IMR-90 (cell line): ENCODE data around the gene TIMM17B. TPM values are rescaled to one million over a fixed set of nuclear protein-coding genes. Genes with fewer than 3 reads are reported as not detected.

ENCODE experiments used
- ATAC-seq: fragments of 200-7000 bp; cut with Tn5 transposase; 2 replicates; pipeline ENCODE4 v1.9.1; 2020; ENCODE audit warnings: low read depth, mild to moderate bottlenecking, moderate library complexity
- BruUV-seq: library from RNA; stranded (reverse); fragments of 400-500 nt; replicated peaks from 2 replicates; lab custom pipeline; 2021; lab: Mats Ljungman, UMichigan
- CTCF ChIA-PET: fragments of 300-600 bp; formaldehyde crosslinking; extraction: SDS; loops from one replicate; lab custom pipeline; 2021; ENCODE audit warnings: antibody characterized with exemption; lab: Yijun Ruan, JAX
- POLR2A ChIA-PET: fragments of 300-600 bp; sonication (Branson Sonifier 250); formaldehyde crosslinking; loops from one replicate; lab custom pipeline; 2022; ENCODE audit warnings: antibody characterized with exemption; ENCODE audit not compliant: unreplicated experiment; lab: Charles Lee
- DNase-seq: peaks from one replicate; pipeline ENCODE4 v3.0.0; 2013
- H2AFZ ChIP-seq: replicated peaks from 2 replicates; pipeline ENCODE3; 2013; ENCODE audit warnings: low read length, mild to moderate bottlenecking; ENCODE audit not compliant: poor library complexity
- H2AK5ac ChIP-seq: 2 replicates; pipeline ENCODE4 v1.6.1; 2013; ENCODE audit warnings: low read depth, low read length, inconsistent platforms
- H2AK9ac ChIP-seq: replicated peaks from 2 replicates; pipeline ENCODE3; 2013; ENCODE audit warnings: mild to moderate bottlenecking, low read depth, low read length, moderate library complexity; ENCODE audit not compliant: poor library complexity
- H2BK120ac ChIP-seq: 2 replicates; pipeline ENCODE4 v1.6.1; 2013; ENCODE audit warnings: low read depth, low read length, inconsistent platforms
- H2BK15ac ChIP-seq: 3 replicates; pipeline ENCODE4 v1.6.1; 2013; ENCODE audit warnings: low read depth, low read length, inconsistent platforms
- H2BK20ac ChIP-seq: 2 replicates; pipeline ENCODE4 v1.6.1; 2013; ENCODE audit warnings: low read depth, mild to moderate bottlenecking, inconsistent platforms, low read length, moderate library complexity
- H2BK5ac ChIP-seq: 2 replicates; pipeline ENCODE4 v1.6.1; 2013; ENCODE audit warnings: mild to moderate bottlenecking, low read depth, low read length, inconsistent platforms; ENCODE audit not compliant: poor library complexity, severe bottlenecking
- H3K14ac ChIP-seq: replicated peaks from 2 replicates; pipeline ENCODE4 v1.6.1; 2013; ENCODE audit warnings: low read depth, low read length, inconsistent platforms
- H3K18ac ChIP-seq: 2 replicates; pipeline ENCODE4 v1.6.1; 2013; ENCODE audit warnings: low read depth, low read length, control low read depth
- H3K23ac ChIP-seq: 2 replicates; pipeline ENCODE4 v1.6.1; 2013; ENCODE audit warnings: low read depth, low read length, inconsistent platforms
- H3K27ac ChIP-seq: 2 replicates; pipeline ENCODE4 v1.5.1; 2013; ENCODE audit warnings: mild to moderate bottlenecking, control low read depth, low read length; ENCODE audit not compliant: insufficient read depth
- H3K27me3 ChIP-seq: 2 replicates; pipeline ENCODE4 v1.6.1; 2013; ENCODE audit warnings: low read length; ENCODE audit not compliant: control insufficient read depth, insufficient read depth
- H3K36me3 ChIP-seq: 2 replicates; pipeline ENCODE4 v1.6.1; 2013; ENCODE audit warnings: low read length, mixed read lengths; ENCODE audit not compliant: control insufficient read depth, insufficient read depth
- H3K4ac ChIP-seq: 2 replicates; pipeline ENCODE4 v1.6.1; 2013; ENCODE audit warnings: low read depth, low read length, inconsistent platforms
- H3K4me1 ChIP-seq: 2 replicates; pipeline ENCODE4 v1.6.1; 2013; ENCODE audit warnings: low read length, mixed read lengths; ENCODE audit not compliant: control insufficient read depth, insufficient read depth
- H3K4me2 ChIP-seq: 2 replicates; pipeline ENCODE4 v1.6.1; 2013; ENCODE audit warnings: low read depth, mild to moderate bottlenecking, control low read depth, low read length, moderate library complexity
- H3K4me3 ChIP-seq: 2 replicates; pipeline ENCODE4 v1.5.1; 2013; ENCODE audit warnings: low read depth, mild to moderate bottlenecking, control low read depth, low read length, moderate library complexity; ENCODE audit not compliant: insufficient read depth
- H3K56ac ChIP-seq: 2 replicates; pipeline ENCODE4 v1.6.1; 2013; ENCODE audit warnings: low read length, inconsistent platforms; ENCODE audit not compliant: insufficient read depth; ENCODE audit errors: extremely low read depth
- H3K79me1 ChIP-seq, 2 experiments: 2 replicates each; pipeline ENCODE4 v1.6.1; 2013; ENCODE audit warnings: low read length in 2 of 2, inconsistent platforms in 1 of 2, low read depth in 1 of 2
- H3K9ac ChIP-seq: 2 replicates; pipeline ENCODE4 v1.6.1; 2013; ENCODE audit warnings: low read depth, low read length, control low read depth
- H3K9me1 ChIP-seq: 2 replicates; pipeline ENCODE4 v1.6.1; 2013; ENCODE audit warnings: low read length, inconsistent platforms; ENCODE audit not compliant: insufficient read depth
- H3K9me3 ChIP-seq: 2 replicates; pipeline ENCODE4 v1.6.1; 2013; ENCODE audit warnings: low read length; ENCODE audit not compliant: control insufficient read depth, insufficient read depth
- H4K20me1 ChIP-seq: 2 replicates; pipeline ENCODE4 v1.6.1; 2013; ENCODE audit warnings: low read length, inconsistent platforms; ENCODE audit not compliant: insufficient read depth
- H4K5ac ChIP-seq: 2 replicates; pipeline ENCODE4 v1.6.1; 2013; ENCODE audit warnings: mild to moderate bottlenecking, low read depth, low read length, control low read depth
- H4K8ac ChIP-seq, 2 experiments: 2 replicates each; pipeline ENCODE4 v1.6.1; 2013; ENCODE audit warnings: low read depth in 2 of 2, low read length in 2 of 2, control low read depth in 1 of 2, inconsistent platforms in 1 of 2
- H4K91ac ChIP-seq: 2 replicates; pipeline ENCODE4 v1.6.1; 2013; ENCODE audit warnings: low read depth, low read length, inconsistent platforms; ENCODE audit not compliant: insufficient read depth
- BHLHE40 ChIP-seq: fragments of 150-350 bp; IDR thresholded peaks from 2 replicates; pipeline ENCODE4 v1.6.1; 2016; ENCODE audit warnings: mild to moderate bottlenecking, low read depth, low read length
- CHD1 ChIP-seq: IDR thresholded peaks from 2 replicates; pipeline ENCODE4 v1.6.1; 2012; ENCODE audit warnings: low read depth, low read length, improper control_type of control experiment
- ELK1 ChIP-seq: fragments of 150-350 bp; IDR thresholded peaks from 2 replicates; pipeline ENCODE4 v1.6.1; 2016; ENCODE audit warnings: low read depth, mild to moderate bottlenecking, low read length, moderate library complexity, borderline replicate concordance
- FOS ChIP-seq: fragments of 150-350 bp; IDR thresholded peaks from 2 replicates; pipeline ENCODE4 v1.6.1; 2016; ENCODE audit warnings: low read depth, low read length
- MAFK ChIP-seq: IDR thresholded peaks from 2 replicates; pipeline ENCODE4 v1.6.1; 2012; ENCODE audit warnings: low read depth, low read length, improper control_type of control experiment
- MAZ ChIP-seq: IDR thresholded peaks from 2 replicates; pipeline ENCODE4 v1.6.1; 2012; ENCODE audit warnings: low read depth, mild to moderate bottlenecking, low read length, improper control_type of control experiment, moderate library complexity, borderline replicate concordance
- MXI1 ChIP-seq: IDR thresholded peaks from 2 replicates; pipeline ENCODE4 v1.6.1; 2012; ENCODE audit warnings: low read depth, mild to moderate bottlenecking, low read length, moderate library complexity, borderline replicate concordance
- NFE2L2 ChIP-seq: fragments of 150-350 bp; IDR thresholded peaks from 2 replicates; pipeline ENCODE4 v1.6.1; 2016; ENCODE audit warnings: low read depth, mild to moderate bottlenecking, low read length
- POLR2A ChIP-seq: IDR thresholded peaks from 2 replicates; pipeline ENCODE4 v1.6.1; 2012; ENCODE audit warnings: mild to moderate bottlenecking, low read depth, low read length
- RAD21 ChIP-seq: IDR thresholded peaks from 2 replicates; pipeline ENCODE4 v1.6.1; 2012; ENCODE audit warnings: low read length, improper control_type of control experiment
- RCOR1 ChIP-seq: IDR thresholded peaks from 2 replicates; pipeline ENCODE4 v1.6.1; 2012; ENCODE audit warnings: mild to moderate bottlenecking, low read length, improper control_type of control experiment; ENCODE audit not compliant: insufficient replicate concordance
- RFX5 ChIP-seq: IDR thresholded peaks from 2 replicates; pipeline ENCODE4 v1.8.0; 2012; ENCODE audit warnings: low read depth, mild to moderate bottlenecking, low read length, moderate library complexity
- SMC3 ChIP-seq: fragments of 150-350 bp; IDR thresholded peaks from 2 replicates; pipeline ENCODE4 v1.6.1; 2016; ENCODE audit warnings: low read depth, mild to moderate bottlenecking, antibody characterized with exemption, low read length, moderate library complexity
- USF2 ChIP-seq: fragments of 150-350 bp; IDR thresholded peaks from 2 replicates; pipeline ENCODE4 v1.6.1; 2017; ENCODE audit warnings: mild to moderate bottlenecking, antibody characterized with exemption, low read length, low read depth
- WGBS, 2 experiments: methylation state at CpG; one replicate each; pipeline versions ENCODE4 v1.1.5 to v1.1.7; 2013; ENCODE audit warnings: missing lambda C conversion rate in 2 of 2; ENCODE audit not compliant: insufficient read length in 1 of 2; ENCODE audit errors: extremely low coverage in 2 of 2; 5-methylcytosine and 5-hydroxymethylcytosine counted together
- dilution Hi-C: fragments of 300-500 bp; cut with HindIII; formaldehyde crosslinking; loops from one replicate; pipeline ENCODE4 v1.14.3; 2018; ENCODE audit warnings: low sequenced_read_pairs; ENCODE audit not compliant: unreplicated experiment
- in situ Hi-C: fragments of 300-500 bp; cut with MboI; formaldehyde crosslinking; loops from 3 replicates; pipeline ENCODE4 v1.14.3; 2019; ENCODE audit warnings: low sequenced_read_pairs, inconsistent platforms, mixed read lengths
- intact Hi-C: fragments of 100-400 bp; cut with micrococcal nuclease; formaldehyde crosslinking; loops from 2 replicates; pipeline ENCODE4 v1.10.0; 2022
- polyA plus RNA-seq, 3 experiments: library from polyadenylated mRNA; depleted of rRNA; stranded (reverse); fragments of >200 nt; gene quantifications; 2 replicates each; pipeline ENCODE4 v1.2.3, GENCODE V29; 2012; ENCODE audit warnings: low replicate concordance in 1 of 3
- total RNA-seq: library from RNA; depleted of rRNA; stranded (reverse); fragments of >200 nt; gene quantifications from 2 replicates; pipeline ENCODE4 v1.2.3, GENCODE V29; 2012
- TF ChIP-seq, protein P1 (sequence below): conservative IDR thresholded peaks from 2 replicates; pipeline ENCODE4 v1.5.1; 2012; ENCODE audit warnings: mild to moderate bottlenecking, low read depth, low read length, improper control_type of control experiment

TIMM17B gene
- total and polyA plus RNA-seq, 2 of the 4 experiments (the other 2 are of a cell fraction) = 28.7 to 73.6 TPM

GRCh38 chrX:48910926-48911411 is 13.4 kb upstream of the TIMM17B start:
- BruUV-seq = no TSS peak
- peak; percentile 21 for DNase-seq
- no peak for TF ChIP-seq MAFK
- TF ChIP-seq NFE2L2 = no peak
- no peak for TF ChIP-seq RCOR1
- TF ChIP-seq BHLHE40 = no peak
- no peak for TF ChIP-seq RFX5
- no peak for TF ChIP-seq FOS
- no peak for TF ChIP-seq CHD1
- TF ChIP-seq USF2 = no peak
- TF ChIP-seq MXI1 = no peak
- TF ChIP-seq, protein P1, sequence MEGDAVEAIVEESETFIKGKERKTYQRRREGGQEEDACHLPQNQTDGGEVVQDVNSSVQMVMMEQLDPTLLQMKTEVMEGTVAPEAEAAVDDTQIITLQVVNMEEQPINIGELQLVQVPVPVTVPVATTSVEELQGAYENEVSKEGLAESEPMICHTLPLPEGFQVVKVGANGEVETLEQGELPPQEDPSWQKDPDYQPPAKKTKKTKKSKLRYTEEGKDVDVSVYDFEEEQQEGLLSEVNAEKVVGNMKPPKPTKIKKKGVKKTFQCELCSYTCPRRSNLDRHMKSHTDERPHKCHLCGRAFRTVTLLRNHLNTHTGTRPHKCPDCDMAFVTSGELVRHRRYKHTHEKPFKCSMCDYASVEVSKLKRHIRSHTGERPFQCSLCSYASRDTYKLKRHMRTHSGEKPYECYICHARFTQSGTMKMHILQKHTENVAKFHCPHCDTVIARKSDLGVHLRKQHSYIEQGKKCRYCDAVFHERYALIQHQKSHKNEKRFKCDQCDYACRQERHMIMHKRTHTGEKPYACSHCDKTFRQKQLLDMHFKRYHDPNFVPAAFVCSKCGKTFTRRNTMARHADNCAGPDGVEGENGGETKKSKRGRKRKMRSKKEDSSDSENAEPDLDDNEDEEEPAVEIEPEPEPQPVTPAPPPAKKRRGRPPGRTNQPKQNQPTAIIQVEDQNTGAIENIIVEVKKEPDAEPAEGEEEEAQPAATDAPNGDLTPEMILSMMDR = no peak
- TF ChIP-seq MAZ = no peak
- TF ChIP-seq ELK1 = no peak
- no peak for TF ChIP-seq SMC3
- TF ChIP-seq RAD21 = no peak
- TF ChIP-seq POLR2A = no peak

More at GRCh38 chrX:48910926-48911411, 13.4 kb upstream of the TIMM17B start:
- peak overlapping the region; percentile 94 for H3K9ac ChIP-seq
- no peak overlapping the region for H2BK20ac ChIP-seq
- peak overlapping the region; percentile 98 for H3K4me3 ChIP-seq
- in situ Hi-C loops = no loop called here
- dilution Hi-C loops = no loop called here
- WGBS, 2 experiments = 12% methylated on average over 11 of the region's 12 CpGs; no CpG with 5 or more reads in 1 of the 2 experiments
- peak overlapping the region; percentile 99 for H3K23ac ChIP-seq
- no peaks in the 10 kb centered on the region for H3K9me3 ChIP-seq
- peak; percentile 50 for ATAC-seq
- peak overlapping the region; percentile 86 to 92 for H4K8ac ChIP-seq
- peak overlapping the region; percentile 96 for H3K14ac ChIP-seq
- H2BK15ac ChIP-seq = 0 out of 3 replicates have a peak overlapping the region, but pooled peaks have one; percentile 11
- peak overlapping the region; percentile 85 for H4K91ac ChIP-seq
- peak overlapping the region; percentile 81 for H3K27ac ChIP-seq
- peak overlapping the region; percentile 87 for H3K4ac ChIP-seq
- peak overlapping the region; percentile 34; the same call in 1 of the 2 replicates for H3K18ac ChIP-seq
- peaks cover 13 to 26% of the 10 kb centered on the region in 2 experiments for H3K79me1 ChIP-seq
- peaks cover 9% of the 10 kb centered on the region; the same call in 1 of the 2 replicates for H3K36me3 ChIP-seq
- peak overlapping the region; percentile 96; the same call in 1 of the 2 replicates for H2AK5ac ChIP-seq
- no peaks in the 10 kb centered on the region for H3K27me3 ChIP-seq
- peaks cover 3% of the 10 kb centered on the region; the same call in 1 of the 2 replicates for H3K4me1 ChIP-seq
- intact Hi-C loops = no loop called here
- H2BK120ac ChIP-seq = peak overlapping the region; percentile 42; the same call in 1 of the 2 replicates
- H3K56ac ChIP-seq = peak overlapping the region; percentile 64; the same call in 1 of the 2 replicates
- H2AK9ac ChIP-seq = peak overlapping the region; percentile 97
- H3K4me2 ChIP-seq = peak overlapping the region; percentile 95
- H3K9me1 ChIP-seq = peaks cover 3% of the 10 kb centered on the region; the same call in 1 of the 2 replicates
- ChIA-PET POLR2A (interaction anchor here (0.5 kb wide), 1 partner anchor 13 kb away, joined by 3 read pairs; the partner anchor contains the start of genes PQBP1 and TIMM17B), CTCF (no interaction called here)
- H2BK5ac ChIP-seq = peak overlapping the region; percentile 78
- H4K20me1 ChIP-seq = no peaks in the 10 kb centered on the region
- peak overlapping the region; percentile 92 for H4K5ac ChIP-seq
- peak overlapping the region; percentile 92 for H2AFZ ChIP-seq
